SU-DHL-6 (cell line): ENCODE results near the gene TNNI2.

ENCODE experiments used
- H2AFZ ChIP-seq: fragments of 200-600 bp; sonication (generic); 2 replicates; pipeline ENCODE4 v1.6.1; 2014; ENCODE audit warnings: low read depth, mild to moderate bottlenecking, moderate library complexity, mixed read lengths, antibody characterized with exemption, low read length; ENCODE audit not compliant: severe bottlenecking
- H3F3A ChIP-seq: fragments of 200-600 bp; shearing (Covaris generic); 2 replicates; pipeline ENCODE4 v1.6.0; 2016; ENCODE audit warnings: antibody characterized with exemption, mild to moderate bottlenecking; ENCODE audit not compliant: insufficient read depth
- H3K27ac ChIP-seq: fragments of 200-600 bp; sonication (generic); 2 replicates; pipeline ENCODE4 v1.5.1; 2016; ENCODE audit warnings: low read depth, mild to moderate bottlenecking, low read length, moderate library complexity, mixed read lengths
- H3K27me3 ChIP-seq: fragments of 200-600 bp; sonication (generic), shearing (Covaris generic); 2 replicates; pipeline ENCODE4 v1.6.0; 2014; ENCODE audit warnings: mild to moderate bottlenecking, low read length
- H3K36me3 ChIP-seq: fragments of 200-600 bp; sonication (generic); 2 replicates; pipeline ENCODE4 v1.6.1; 2014; ENCODE audit warnings: mild to moderate bottlenecking, low read length, mixed read lengths
- H3K4me2 ChIP-seq: fragments of 300-600, 200-600 bp; shearing (Covaris generic), sonication (generic); 2 replicates; pipeline ENCODE4 v1.6.0; 2014; ENCODE audit warnings: low read length, low read depth, mild to moderate bottlenecking; ENCODE audit not compliant: poor library complexity, severe bottlenecking
- H3K4me3 ChIP-seq: fragments of 200-600 bp; sonication (generic); 2 replicates; pipeline ENCODE4 v1.5.1; 2014; ENCODE audit warnings: antibody characterized with exemption, low read length, mild to moderate bottlenecking, mixed read lengths; ENCODE audit not compliant: insufficient read depth, poor library complexity, severe bottlenecking
- H3K79me2 ChIP-seq: fragments of 200-600 bp; sonication (generic); 2 replicates; pipeline ENCODE4 v1.6.1; 2014; ENCODE audit warnings: mild to moderate bottlenecking, low read length, moderate library complexity; ENCODE audit not compliant: insufficient read depth
- H3K9ac ChIP-seq: fragments of 200-600 bp; sonication (generic); 2 replicates; pipeline ENCODE4 v1.7.0; 2014; ENCODE audit warnings: mild to moderate bottlenecking, low read length
- H3K9me2 ChIP-seq: fragments of 200-600 bp; sonication (generic); replicated peaks from 2 replicates; pipeline ENCODE4 v1.6.1; 2014; ENCODE audit warnings: low read length; ENCODE audit not compliant: insufficient read depth
- H3K9me3 ChIP-seq: fragments of 200-600 bp; sonication (generic); 2 replicates; pipeline ENCODE4 v1.6.1; 2014; ENCODE audit warnings: low read length, mixed read lengths; ENCODE audit not compliant: insufficient read depth
- H4K20me1 ChIP-seq: fragments of 200-600 bp; sonication (generic); 2 replicates; pipeline ENCODE4 v1.6.1; 2014; ENCODE audit warnings: low read depth, mild to moderate bottlenecking, antibody characterized with exemption, low read length, moderate library complexity, mixed read lengths
- CTCF ChIP-seq: fragments of 200-600 bp; sonication (generic); IDR thresholded peaks from one replicate; pipeline ENCODE4 v1.5.1; 2017; ENCODE audit warnings: antibody characterized with exemption, mild to moderate bottlenecking, low read length, moderate library complexity; ENCODE audit not compliant: insufficient read depth, poor library complexity, severe bottlenecking
- EZH2phosphoT487 ChIP-seq: fragments of 200-600 bp; sonication (generic), shearing (Covaris generic); conservative IDR thresholded peaks from 2 replicates; pipeline ENCODE4 v1.6.1; 2018; ENCODE audit warnings: mild to moderate bottlenecking, antibody characterized with exemption, low read length, moderate library complexity, mixed read lengths

Gene TNNI2

GRCh38 chr11:1815311-1815710, 23.5 kb upstream of the TNNI2 start:
- no peaks in the 10 kb centered on the region for H3K9me3 ChIP-seq
- TF ChIP-seq CTCF (no peak), EZH2phosphoT487 (no peak)
- no peaks in the 10 kb centered on the region for H3K9me2 ChIP-seq
- H3K9ac ChIP-seq: no peak overlapping the region
- H3K27me3 ChIP-seq: no peaks in the 10 kb centered on the region
- H3K4me3 ChIP-seq: no peak overlapping the region
- no peak overlapping the region for H2AFZ ChIP-seq
- H3K27ac ChIP-seq: no peak overlapping the region
- no peak overlapping the region for H3K4me2 ChIP-seq
- H4K20me1 ChIP-seq: no peaks in the 10 kb centered on the region
- H3F3A ChIP-seq: no peaks in the 10 kb centered on the region
- H3K79me2 ChIP-seq: no peaks in the 10 kb centered on the region
- no peaks in the 10 kb centered on the region for H3K36me3 ChIP-seq

- no peaks in the 10 kb centered on the region for H3K9me3 ChIP-seq
- no peaks in the 10 kb centered on the region for H3K36me3 ChIP-seq
- H3K9me2 ChIP-seq: no peaks in the 10 kb centered on the region
- H3K79me2 ChIP-seq: no peaks in the 10 kb centered on the region
- no peaks in the 10 kb centered on the region for H3K27me3 ChIP-seq
- no peak overlapping the region for H3K4me3 ChIP-seq
- no peaks in the 10 kb centered on the region for H4K20me1 ChIP-seq
- no peak overlapping the region for H3K27ac ChIP-seq
- H2AFZ ChIP-seq: no peak overlapping the region
- TF ChIP-seq CTCF (no peak), EZH2phosphoT487 (no peak)
- H3K9ac ChIP-seq: no peak overlapping the region
- H3F3A ChIP-seq: no peaks in the 10 kb centered on the region
- no peak overlapping the region for H3K4me2 ChIP-seq
Observed at GRCh38 chr11:1815751-1816150, 23.0 kb upstream of the TNNI2 start.

- H3K36me3 ChIP-seq: no peaks in the 10 kb centered on the region
- no peaks in the 10 kb centered on the region for H3K27me3 ChIP-seq
- no peaks in the 10 kb centered on the region for H3K9me3 ChIP-seq
- TF ChIP-seq CTCF (no peak), EZH2phosphoT487 (no peak)
- H3K9ac ChIP-seq: no peak overlapping the region
- H3K4me3 ChIP-seq: no peak overlapping the region
- no peaks in the 10 kb centered on the region for H3K79me2 ChIP-seq
- no peak overlapping the region for H3K27ac ChIP-seq
- no peaks in the 10 kb centered on the region for H3F3A ChIP-seq
- no peak overlapping the region for H2AFZ ChIP-seq
- no peaks in the 10 kb centered on the region for H3K9me2 ChIP-seq
- no peaks in the 10 kb centered on the region for H4K20me1 ChIP-seq
- H3K4me2 ChIP-seq: no peak overlapping the region
Observed at GRCh38 chr11:1817000-1817399, 21.8 kb upstream of the TNNI2 start.
